NCI-H460 (cell line): Measurements from ENCODE around the gene SFMBT1. TPM values are rescaled to one million over a fixed set of nuclear protein-coding genes. Genes with fewer than 3 reads are reported as not detected.
A peak's percentile ranks its signal among the peaks of the same experiment; 100 is the strongest.

Experiments used
- DNase-seq: peaks from one replicate; pipeline ENCODE4 v3.0.0-alpha.2; 2016; ENCODE audit warnings: low read depth; ENCODE audit errors: extremely low read depth
- total RNA-seq: library from RNA; depleted of rRNA; stranded (reverse); fragments of >200 nt; shearing (Covaris generic); gene quantifications from 2 replicates; pipeline ENCODE4 v1.2.3, GENCODE V29; 2014

The SFMBT1 gene
- total RNA-seq, 1 experiment from 2014 or later: 10.1 TPM

DNA sequence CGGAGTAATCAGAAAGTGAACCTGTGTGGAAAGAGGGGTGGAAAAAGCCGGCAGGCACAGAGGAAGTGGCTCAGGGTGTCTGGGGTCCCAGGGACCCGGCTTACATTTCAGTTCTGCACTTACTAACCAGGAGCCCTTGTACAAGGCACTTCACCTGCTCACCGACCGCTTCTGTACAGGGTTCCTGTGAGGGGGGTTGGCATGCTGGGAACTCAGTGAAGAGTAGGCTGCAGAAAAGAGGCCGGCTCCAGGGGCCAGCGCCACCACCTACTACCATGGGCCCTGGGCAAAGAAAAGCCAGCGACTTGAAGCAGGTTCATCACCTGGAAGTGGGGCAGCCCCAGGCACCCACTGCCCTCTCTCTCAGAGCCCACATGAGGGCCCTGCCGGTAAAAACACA is 154.7 kb downstream of the SFMBT1 start:
- no peak for DNase-seq

DNA sequence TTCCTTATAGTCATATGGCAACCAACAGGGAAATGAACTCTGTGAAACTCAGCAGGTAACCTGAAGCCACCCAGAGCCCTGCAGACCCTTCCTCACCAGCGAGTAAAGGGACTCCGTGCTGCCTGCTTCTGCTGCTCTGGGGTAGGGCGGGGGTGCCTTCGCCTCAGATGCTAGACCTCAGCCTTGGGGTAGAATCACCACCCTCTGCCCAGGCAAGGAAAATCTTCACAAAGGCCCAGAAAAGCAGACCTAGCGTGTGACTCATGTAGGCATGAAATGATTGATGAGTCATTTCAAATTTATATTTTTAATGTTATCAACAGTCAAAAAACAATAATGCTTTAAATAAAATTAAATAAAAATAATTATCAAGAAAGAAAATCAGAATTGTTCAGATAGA is 155.1 kb downstream of the SFMBT1 start:
- no peak for DNase-seq

DNA sequence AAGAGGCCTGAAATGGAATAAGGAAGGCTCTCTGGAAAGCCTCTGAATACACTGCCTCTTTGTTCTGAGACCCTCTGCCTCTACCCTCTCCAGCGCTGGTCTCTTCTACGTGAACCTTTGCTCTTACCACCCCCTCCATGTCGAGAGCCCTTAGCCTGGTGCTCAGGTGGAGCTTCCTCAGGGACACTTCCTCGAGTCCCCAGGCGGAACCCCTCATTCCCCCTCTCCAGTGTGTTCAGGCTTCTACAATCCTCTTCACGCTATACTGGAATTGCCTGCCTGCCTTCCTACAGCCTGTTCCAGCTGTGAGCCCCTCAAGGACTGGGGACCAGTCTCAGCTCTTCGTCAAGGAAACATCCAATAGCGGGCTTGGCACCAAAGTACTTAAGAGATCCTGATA is 156.0 kb downstream of the SFMBT1 start:
- DNase-seq: no peak

DNA sequence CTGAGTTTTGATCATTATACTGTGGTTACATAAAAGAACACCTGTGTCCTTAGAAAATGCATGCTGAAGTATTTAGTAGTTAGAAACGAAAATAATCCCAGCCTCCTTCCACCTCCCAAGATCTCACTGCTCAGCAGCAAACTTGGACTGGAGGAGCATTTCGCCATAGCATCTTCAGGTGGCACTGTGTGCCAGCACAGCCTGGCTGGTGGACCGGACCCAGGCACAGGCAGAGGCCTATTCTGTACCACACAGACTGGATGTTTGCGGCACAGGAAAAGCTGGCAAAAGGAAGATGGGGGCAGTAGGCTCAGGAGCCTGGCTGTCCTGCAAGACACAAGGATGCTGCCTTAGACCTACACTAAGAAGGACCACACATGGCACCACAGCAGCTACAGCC is 158.7 kb downstream of the SFMBT1 start:
- no peak for DNase-seq

DNA sequence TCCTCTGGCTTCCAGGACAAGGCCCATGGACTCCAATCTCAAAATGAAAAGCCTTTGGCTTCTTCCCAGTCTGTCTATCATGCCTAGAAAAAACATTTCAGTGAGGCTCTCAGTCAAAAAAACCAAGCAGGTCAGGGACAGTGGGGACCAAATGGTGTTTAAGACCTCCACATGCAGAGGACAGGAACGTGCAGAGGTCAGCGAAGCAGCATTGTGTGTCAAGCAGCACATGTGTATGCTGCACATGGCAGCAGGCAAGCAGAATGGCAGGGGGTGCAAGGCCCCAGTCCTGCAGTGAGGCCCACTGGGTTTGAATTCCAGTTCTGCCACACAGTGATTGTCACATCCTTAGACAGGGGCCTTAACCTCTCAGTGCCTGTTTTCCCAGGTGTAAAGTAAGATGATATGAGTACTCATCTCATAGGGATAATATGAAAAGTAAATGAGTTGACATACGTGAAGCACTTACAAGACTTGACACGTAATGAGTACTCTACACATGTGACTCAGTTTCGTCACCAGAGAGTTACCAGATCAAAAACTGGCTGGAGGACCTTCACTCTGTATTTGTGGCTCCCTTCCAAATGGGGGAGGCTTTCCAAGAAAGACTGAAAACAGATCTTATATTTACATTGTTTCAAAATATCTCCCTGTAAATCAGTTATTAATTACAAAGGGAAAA is 159.7 kb downstream of the SFMBT1 start:
- DNase-seq: no peak

DNA sequence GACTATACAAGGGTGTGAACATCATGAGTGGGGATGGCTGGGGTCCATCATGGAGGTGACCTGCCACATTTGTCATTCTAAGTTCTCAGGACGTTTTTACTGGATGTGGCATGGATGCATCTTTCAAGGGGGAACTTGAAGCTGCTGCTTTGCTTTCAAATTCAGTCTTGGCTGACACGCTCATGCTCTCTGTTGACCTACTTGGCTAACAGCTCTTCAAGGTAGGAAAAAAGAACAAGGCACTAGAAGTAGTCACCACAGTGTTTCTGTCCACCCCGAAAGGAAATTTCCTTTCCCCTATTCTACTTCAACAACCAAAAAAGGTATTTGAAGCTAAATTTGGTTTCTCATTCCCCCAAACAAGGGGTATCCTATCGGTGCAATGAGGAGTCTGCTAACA is 163.5 kb downstream of the SFMBT1 start:
- DNase-seq: no peak

DNA sequence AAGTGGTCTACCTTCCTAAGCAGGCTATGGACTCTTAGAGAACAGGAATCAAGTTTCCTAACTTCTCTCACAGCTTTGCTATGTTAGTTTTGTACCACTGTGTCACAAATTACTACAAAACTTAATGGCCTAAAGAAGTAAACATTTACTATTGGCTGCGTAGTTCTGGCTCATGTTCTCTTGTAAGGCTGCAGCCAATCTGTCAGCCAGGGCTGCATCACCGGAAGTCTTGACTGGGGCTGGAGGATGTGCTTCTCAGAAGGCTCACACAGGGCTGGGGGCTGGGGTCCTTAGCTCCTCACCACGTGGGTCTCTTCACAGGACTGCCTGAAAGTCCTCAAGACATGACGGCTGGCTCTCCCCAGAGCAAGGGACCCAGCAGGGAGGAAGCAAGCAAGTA is 164.0 kb downstream of the SFMBT1 start:
- DNase-seq: no peak

DNA sequence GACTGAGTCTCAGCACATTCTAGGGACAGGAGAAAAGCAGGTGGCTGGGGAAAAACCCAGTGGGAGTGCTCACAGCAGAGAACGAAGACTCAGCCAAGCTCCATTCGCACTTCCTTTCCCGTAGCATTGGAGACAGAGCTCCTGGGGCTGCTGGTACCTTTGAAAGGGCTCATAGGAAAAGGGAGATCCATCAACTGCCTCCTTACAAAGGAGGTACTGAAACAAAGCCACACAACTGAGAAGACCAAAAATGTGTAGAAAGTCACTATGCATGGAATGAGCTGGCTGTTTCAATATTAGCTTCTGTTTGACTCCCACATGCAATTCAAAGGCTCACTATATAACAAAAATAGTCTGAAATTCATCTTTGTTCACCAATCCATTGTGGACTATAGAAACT is 165.4 kb downstream of the SFMBT1 start:
- no peak for DNase-seq

DNA sequence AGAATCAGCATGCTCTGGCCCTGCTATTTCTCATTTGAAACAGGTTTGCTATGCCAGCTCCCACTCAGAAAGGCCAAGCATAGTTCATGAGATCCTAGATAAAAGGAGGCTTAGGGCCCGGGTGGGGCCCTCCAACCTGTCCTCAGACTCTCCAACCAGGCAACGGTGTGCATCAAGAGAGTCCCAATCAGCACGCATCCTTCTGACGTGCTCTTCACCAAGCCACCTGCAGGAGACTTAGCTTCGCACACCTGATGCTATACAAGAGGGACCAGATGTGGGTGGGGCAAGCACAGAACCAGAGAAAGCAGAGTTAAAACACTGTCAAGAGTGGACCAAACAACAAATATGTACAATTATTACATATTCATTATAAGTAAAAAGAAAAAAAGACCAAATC is 165.8 kb downstream of the SFMBT1 start:
- DNase-seq: no peak

DNA sequence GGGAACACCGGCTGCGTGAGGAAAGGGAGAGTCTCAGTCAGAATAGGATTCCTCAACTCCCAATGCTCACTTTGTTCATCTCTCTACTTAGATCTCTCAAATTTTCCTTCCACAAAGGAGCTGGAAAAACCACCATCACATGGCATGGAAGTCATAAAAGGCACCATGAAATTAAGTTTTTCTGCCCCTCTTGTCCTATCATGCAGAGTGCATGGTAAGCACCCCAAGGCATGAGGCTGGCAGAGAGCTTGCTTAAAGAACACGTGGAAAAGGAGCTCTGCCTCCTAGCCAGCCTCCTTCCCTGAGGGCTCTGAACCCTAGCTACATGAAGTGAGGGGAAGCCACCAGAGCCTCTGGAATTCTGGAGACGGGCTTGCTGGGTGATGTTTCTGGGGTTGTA is 166.3 kb downstream of the SFMBT1 start:
- no peak for DNase-seq

DNA sequence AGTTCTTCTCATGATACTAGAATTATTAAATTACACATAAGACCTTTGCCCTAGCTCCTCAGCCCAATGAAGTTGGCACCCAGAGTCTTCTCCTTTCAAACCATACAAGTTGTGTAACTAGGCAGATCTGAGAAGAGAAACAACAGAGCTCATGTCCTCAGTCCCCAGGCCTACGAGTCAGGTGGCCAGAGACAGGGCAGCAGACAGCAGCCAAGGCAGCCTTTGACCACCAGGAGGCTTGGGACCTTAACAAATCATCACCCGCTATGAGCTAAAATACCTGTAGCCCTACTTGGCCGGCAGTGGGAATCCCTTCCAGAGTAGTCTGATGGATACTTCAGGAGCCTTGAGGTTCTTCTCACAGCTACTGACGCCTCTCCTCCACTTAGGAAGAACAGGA is 166.8 kb downstream of the SFMBT1 start:
- no peak for DNase-seq

DNA sequence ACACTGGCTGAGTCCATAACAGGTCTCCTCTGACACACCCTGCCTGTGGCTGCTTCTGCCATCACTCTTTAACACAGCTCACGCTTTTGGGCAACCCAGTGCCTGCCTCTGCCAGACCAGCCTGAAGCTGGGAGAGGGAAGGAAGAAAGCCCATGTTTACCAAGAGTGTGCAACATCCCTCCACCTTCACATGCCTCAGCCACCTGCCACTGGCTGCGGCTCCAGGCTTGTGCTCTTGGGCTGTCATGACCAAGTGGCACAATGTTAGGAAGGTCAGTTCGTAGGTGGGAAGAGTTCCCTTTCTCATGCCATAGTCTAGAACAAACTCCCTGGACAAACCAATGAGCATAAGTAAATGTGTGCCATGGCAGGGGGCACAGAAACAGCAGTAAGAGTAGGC is 168.8 kb downstream of the SFMBT1 start:
- DNase-seq: no peak

DNA sequence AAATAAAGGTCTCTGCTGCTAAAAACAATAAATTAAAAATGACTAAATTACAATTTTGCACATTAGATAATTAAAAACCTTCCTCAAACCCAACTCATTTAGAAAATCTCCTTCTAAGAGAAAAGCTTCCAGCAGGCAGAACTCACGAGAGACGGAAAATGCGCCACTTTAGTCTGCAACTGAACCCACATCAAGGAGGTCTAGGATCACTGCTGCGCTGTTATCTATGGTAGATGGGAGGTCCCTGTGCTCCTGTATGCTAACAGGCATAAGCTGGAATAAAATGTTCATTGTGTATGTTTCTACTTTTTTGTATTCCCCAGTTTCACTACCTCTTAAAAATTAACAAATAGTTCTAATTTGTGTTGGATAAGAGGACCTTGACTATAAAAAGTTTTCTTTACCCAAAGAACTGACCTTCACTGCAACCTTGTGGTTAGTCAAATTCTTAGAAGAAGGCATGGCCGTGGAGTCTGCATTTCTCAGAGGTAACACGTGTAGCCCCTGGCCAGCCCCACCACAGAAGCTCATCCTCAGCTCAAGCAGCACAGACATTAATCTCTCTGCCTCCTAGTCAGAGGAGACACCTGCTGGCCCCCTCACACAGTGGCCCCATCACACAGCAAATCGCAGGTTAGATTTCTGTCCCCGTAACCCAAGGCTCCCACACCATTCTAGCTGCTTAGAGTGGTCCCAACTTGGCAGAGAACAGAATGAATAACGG is 170.8 kb downstream of the SFMBT1 start:
- DNase-seq: no peak

DNA sequence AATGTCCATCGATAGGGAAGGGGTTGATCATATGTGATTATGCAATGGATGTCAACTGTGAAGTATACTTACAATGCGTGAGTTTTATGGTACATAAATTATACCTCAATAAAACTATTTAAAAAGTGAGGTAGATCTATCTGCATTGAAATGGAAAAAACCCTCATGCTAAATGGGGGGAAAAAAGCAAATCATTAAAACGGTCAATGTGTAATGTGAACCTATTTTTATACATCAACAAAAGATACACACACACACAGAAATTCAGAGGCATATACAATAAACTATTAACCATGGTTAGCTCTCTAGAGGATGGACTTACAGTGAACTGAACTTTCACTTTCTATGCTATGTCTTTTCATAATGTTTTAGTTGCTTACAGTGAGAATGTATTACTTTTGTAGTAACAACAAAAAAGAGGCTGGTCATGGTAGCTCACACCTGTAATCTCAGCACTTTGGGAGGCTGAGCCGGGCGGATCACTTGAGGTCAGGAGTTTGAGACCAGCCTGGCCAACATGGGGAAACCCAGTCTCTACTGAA is 171.6 kb downstream of the SFMBT1 start:
- DNase-seq: no peak

DNA sequence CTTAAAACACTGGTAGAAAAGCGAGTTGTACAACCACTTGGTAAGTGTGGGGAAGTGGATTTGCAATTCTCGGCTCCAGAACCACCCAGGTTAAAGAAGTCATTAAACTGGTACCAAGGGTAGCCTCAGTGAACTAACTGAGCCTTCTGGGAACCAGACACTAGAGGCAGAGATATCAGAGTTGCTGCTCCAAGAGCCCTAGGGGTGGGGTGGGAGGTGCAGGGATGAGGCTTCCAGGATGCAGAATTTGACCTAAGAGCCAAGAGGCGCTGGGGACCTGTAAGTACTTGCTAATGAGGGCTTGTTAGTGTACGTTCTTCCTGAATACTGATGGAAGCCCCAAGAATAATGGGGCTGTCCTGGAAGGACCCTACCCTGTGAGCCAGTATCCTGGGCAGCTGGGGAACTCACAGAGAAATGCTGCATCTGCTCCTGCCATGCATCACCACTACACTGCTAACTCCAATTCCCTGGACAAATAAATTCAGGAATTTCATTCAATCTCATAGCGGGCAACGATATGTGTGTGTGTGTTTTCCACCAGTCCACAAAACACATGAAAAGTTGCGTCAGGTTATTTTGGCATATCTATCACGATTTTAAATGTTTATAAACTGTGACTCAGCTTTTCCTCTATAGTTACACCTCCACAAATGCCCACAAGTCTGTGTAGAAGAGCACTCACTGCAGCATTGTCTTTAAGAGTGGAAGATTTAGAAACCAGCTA is 172.3 kb downstream of the SFMBT1 start:
- DNase-seq: peak; percentile 43

DNA sequence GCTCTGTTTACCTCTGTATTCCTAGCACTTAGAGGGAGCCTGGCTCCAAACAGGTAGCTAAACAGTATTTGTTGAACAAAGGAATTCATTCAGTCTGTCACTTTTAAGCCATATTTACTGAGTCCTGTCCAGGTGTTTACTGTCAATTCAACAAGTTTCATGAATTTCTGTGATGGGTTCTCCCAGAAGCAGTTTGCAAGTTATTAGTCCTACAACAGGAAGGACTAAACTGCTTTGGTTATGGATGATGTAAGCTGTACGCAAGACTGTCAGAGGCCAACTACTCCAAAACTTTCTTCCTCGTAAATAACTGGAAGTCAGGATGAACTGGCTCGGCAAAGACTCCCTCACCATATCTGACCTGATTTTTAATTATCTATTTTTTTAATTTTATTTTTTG is 173.6 kb downstream of the SFMBT1 start:
- DNase-seq: peak; percentile 52

DNA sequence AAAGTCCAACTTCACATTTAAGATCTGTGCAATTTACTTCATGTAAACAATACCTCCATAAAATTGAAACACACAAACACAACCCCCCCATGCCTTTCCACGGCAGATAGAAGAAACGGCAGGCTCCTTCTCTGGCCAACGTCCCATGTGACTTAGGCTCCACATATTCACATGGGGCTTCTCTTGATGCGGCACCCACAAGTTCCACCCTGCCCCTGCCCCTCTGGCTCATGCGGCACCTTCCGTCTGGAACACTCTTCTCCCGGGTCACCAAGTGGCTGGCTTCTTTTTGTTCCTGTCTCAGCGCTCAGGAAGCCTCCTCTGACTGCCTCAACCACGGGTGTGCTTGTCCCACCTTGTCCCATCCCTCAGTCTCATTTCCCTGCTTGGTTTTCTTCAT is 174.1 kb downstream of the SFMBT1 start:
- DNase-seq: no peak

DNA sequence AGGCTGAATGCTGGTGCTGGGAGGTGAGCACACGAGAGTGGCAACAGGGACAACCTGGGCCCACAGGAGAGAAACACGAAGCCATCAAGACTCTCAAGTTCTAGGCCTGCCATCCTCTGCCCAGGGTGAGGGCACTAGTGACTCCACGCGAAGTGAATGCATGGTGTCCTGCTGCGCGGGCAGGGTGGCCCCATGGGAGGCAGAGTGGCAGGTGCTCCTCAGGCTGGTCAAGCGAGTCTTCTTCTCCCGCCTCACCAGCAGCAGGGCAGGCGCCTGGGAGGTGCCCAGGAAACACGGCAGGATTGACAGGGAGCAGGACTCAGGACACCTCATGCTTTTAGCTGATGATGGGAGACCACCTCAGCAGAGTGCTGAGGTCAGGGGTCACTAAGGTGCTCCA is 175.4 kb downstream of the SFMBT1 start:
- DNase-seq: no peak

DNA sequence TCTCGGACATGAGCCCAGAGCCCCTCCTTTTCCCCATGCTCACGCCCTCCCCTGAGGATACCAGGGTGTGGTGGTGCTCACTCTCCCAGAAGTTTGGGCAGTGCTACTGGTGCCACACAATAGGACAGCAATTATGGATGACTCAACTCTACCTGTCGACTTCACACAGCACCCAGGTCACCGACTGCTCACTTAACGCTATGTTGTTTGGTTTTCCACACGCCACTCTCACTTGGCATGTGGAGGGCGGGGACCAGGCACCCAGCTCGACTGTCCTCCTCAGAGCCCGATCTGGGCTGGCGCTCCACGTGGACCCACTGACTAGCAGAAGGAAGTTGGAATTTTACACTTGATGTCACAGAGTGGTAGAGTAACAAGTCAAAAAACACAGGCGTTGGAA is 179.4 kb downstream of the SFMBT1 start:
- no peak for DNase-seq

DNA sequence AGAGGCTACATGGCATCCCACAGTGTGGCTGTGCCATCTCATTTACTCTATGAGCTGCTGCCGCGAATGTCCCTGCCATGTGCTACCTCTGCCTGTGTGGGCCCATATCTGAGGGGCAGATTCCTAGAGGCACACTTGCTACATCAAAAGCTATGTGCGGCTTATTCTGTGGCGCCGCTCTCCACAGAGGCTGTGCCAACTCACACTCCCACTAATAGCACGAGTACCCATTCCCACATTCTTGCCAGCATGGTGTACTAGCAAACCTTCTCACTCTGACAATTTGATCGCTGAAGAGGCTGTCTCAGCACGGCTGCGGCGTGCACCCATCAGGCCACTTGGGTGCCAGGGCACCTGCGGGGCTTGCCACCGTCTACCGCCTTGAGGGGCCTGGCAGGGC is 179.9 kb downstream of the SFMBT1 start:
- DNase-seq: no peak

DNA sequence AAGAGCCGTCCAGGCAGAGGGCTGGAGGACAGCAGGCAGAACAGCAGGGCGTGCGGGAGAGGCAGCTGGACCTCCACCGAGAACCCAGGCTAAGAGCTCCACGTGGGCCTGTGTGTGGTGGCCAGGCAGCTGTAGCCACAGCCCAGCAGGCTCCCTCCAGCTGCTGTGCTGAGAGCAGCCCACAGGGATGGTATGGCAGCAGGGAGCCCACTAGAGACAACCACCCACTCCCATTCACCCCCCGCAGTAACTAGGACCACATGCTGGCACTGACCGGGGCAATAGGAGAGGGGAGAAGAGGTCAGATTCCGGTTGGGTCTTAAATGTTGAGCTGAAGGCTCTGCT is 185.5 kb downstream of the SFMBT1 start:
- no peak for DNase-seq
